Transverse colon (tissue), 4 donors: ENCODE data around the gene MEMO1. TPM values are rescaled to one million over a fixed set of nuclear protein-coding genes. Genes with fewer than 3 reads are reported as not detected.

Experiments
- DNase-seq: peaks from one replicate; pipeline ENCODE4 v3.0.0-alpha.2; 2019
- H3K27ac ChIP-seq, 4 donors: fragments of 200-600 bp; sonication (generic); 2 replicates each; pipeline ENCODE4 v1.5.1; 2016 to 2018; ENCODE audit warnings: inconsistent platforms in 4 of 4
- H3K27me3 ChIP-seq: fragments of 200-600 bp; sonication (generic); 2 replicates; pipeline ENCODE4 v1.5.1; 2017; ENCODE audit warnings: inconsistent platforms
- H3K36me3 ChIP-seq, 4 donors: fragments of 200-600 bp; sonication (generic); 2 replicates each; pipeline ENCODE4 v1.5.1; 2017 to 2019; ENCODE audit warnings: inconsistent platforms in 4 of 4
- H3K4me1 ChIP-seq, 4 donors: fragments of 200-600 bp; sonication (generic); 2 replicates each; pipeline ENCODE4 v1.5.1; 2017 to 2020; ENCODE audit warnings: inconsistent platforms in 4 of 4
- H3K4me3 ChIP-seq, 4 donors: fragments of 200-600 bp; sonication (generic); 1 replicate in 1 of 4; 2 replicates in 3 of 4; pipeline versions ENCODE4 v1.5.1 to v1.6.1; 2017 to 2019; ENCODE audit warnings: inconsistent platforms in 4 of 4
- H3K9me3 ChIP-seq, 2 donors: fragments of 200-600 bp; sonication (generic); 2 replicates each; pipeline ENCODE4 v1.5.1; 2017 to 2019; ENCODE audit warnings: inconsistent platforms in 2 of 2
- CTCF ChIP-seq, 5 experiments: fragments of 200-600 bp in 3 of 5; fragments of 450-650 bp in 2 of 5; sonication (generic) in 3 of 5; IDR thresholded peaks; 1 replicate in 2 of 5; 2 replicates in 3 of 5; pipeline ENCODE4 v1.5.1; 2016 to 2017; ENCODE audit warnings: antibody characterized with exemption in 5 of 5, inconsistent platforms in 3 of 5, mild to moderate bottlenecking in 2 of 5, moderate library complexity in 1 of 5
- EP300 ChIP-seq: sonication (generic); formaldehyde crosslinking; IDR thresholded peaks from one replicate; pipeline ENCODE4 v1.6.1; 2017; ENCODE audit warnings: antibody characterized with exemption, low read depth
- POLR2A ChIP-seq: fragments of 450-650 bp; IDR thresholded peaks from one replicate; pipeline ENCODE4 v1.6.1; 2016; ENCODE audit warnings: antibody characterized with exemption, mild to moderate bottlenecking, moderate library complexity
- POLR2AphosphoS5 ChIP-seq, 3 donors: sonication (generic); formaldehyde crosslinking; IDR thresholded peaks; one replicate each; pipeline ENCODE4 v1.6.1; 2016; ENCODE audit warnings: antibody characterized with exemption in 3 of 3
- whole genome bisulfite sequencing, 2 donors: methylation state at CpG; one replicate each; pipeline ENCODE4 v1.1.5; 2018; ENCODE audit warnings: low coverage in 1 of 2; 5-methylcytosine and 5-hydroxymethylcytosine counted together
- in situ Hi-C, 4 donors: fragments of 200-750 bp; cut with MboI; loops; one replicate each; pipeline versions ENCODE4 v1.15.0 to v1.15.1; 2017; ENCODE audit warnings: low sequenced_read_pairs in 3 of 4, low pct_ligation_motif_present in 1 of 4, low pct_unique_long_range_greater_than_20kb in 1 of 4
- intact Hi-C: fragments of 100-400 bp; cut with DNase I; formaldehyde crosslinking; loops from one replicate; pipeline ENCODE4 v1.15.1; 2023; ENCODE audit warnings: low total_unique reads
- total RNA-seq, 4 donors: library from RNA; depleted of rRNA; stranded (reverse); fragments of >200 nt; gene quantifications; one replicate each; pipeline ENCODE4 v1.1.0, GENCODE V29; 2016

The MEMO1 gene
- total RNA-seq, 4 donors from 2014 or later: 7.5 to 25.1 (median 17.0) TPM

GRCh38 chr2:31937741-31938140, 73.1 kb downstream of the MEMO1 start:
- no peak for DNase-seq
- intact Hi-C loops: no loop called here
- no peak overlapping the region for H3K4me3 ChIP-seq

GRCh38 chr2:31935370-31935769, 75.4 kb downstream of the MEMO1 start:
- no peak for DNase-seq
- Histone ChIP-seq H3K27me3 (no peaks in the 10 kb centered on the region), H3K4me3 (no peak overlapping the region), H3K9me3 (no peaks in the 10 kb centered on the region), H3K36me3 (peaks cover 0 to 4% (median 0%) of the 10 kb centered on the region in 4 donors), H3K4me1 (no peaks in the 10 kb centered on the region), H3K27ac (no peak overlapping the region)
- TF ChIP-seq POLR2A: no peak
- no peak for TF ChIP-seq POLR2AphosphoS5 (IDR thresholded peaks at IDR 0.05)
- no peak for TF ChIP-seq EP300
- no peak for TF ChIP-seq CTCF (IDR thresholded peaks at IDR 0.05)
- intact Hi-C loops: no loop called here
- 67 to 86% methylated on average over 4 of the region's 4 CpGs for WGBS, 2 donors
- in situ Hi-C loops: no loop called here

More at GRCh38 chr2:31937741-31938140, 73.1 kb downstream of the MEMO1 start:
- in situ Hi-C loops: no loop called here
- Histone ChIP-seq H3K9me3 (no peaks in the 10 kb centered on the region), H3K36me3 (peaks cover 0 to 5% (median 0%) of the 10 kb centered on the region in 4 donors), H3K27ac (no peak overlapping the region), H3K4me1 (no peaks in the 10 kb centered on the region), H3K27me3 (no peaks in the 10 kb centered on the region)
- WGBS, 2 donors: 98 to 100% methylated on average over 3 of the region's 3 CpGs
- TF ChIP-seq POLR2A: no peak
- no peak for TF ChIP-seq POLR2AphosphoS5 (IDR thresholded peaks at IDR 0.05)
- no peak for TF ChIP-seq EP300
- no peak for TF ChIP-seq CTCF (IDR thresholded peaks at IDR 0.05)

- no peaks in the 10 kb centered on the region for H3K27me3 ChIP-seq
- peaks cover 0 to 4% (median 0%) of the 10 kb centered on the region in 4 donors for H3K36me3 ChIP-seq
- DNase-seq: no peak
- intact Hi-C loops: no loop called here
- TF ChIP-seq POLR2A (no peak), CTCF (IDR thresholded peaks at IDR 0.05) (no peak), EP300 (no peak), POLR2AphosphoS5 (IDR thresholded peaks at IDR 0.05) (no peak)
- in situ Hi-C loops: no loop called here
- H3K9me3 ChIP-seq: no peaks in the 10 kb centered on the region
- WGBS, 2 donors: 98 to 100% methylated on average over 3 to 4 of the region's 4 CpGs
- H3K27ac ChIP-seq: no peak overlapping the region
- no peaks in the 10 kb centered on the region for H3K4me1 ChIP-seq
- H3K4me3 ChIP-seq: no peak overlapping the region
Measured at GRCh38 chr2:31933066-31933465, 77.7 kb downstream of the MEMO1 start.

- WGBS, 2 donors: 82 to 85% methylated on average over 5 of the region's 5 CpGs
- peaks cover 0 to 4% (median 0%) of the 10 kb centered on the region in 4 donors for H3K36me3 ChIP-seq
- in situ Hi-C loops (no loop called here), intact Hi-C loops (no loop called here)
- no peak overlapping the region for H3K27ac ChIP-seq
- no peak for TF ChIP-seq CTCF (IDR thresholded peaks at IDR 0.05)
- TF ChIP-seq POLR2AphosphoS5 (IDR thresholded peaks at IDR 0.05): no peak
- TF ChIP-seq EP300: no peak
- no peak for TF ChIP-seq POLR2A
- no peak for DNase-seq
- no peaks in the 10 kb centered on the region for H3K4me1 ChIP-seq
- H3K4me3 ChIP-seq: no peak overlapping the region
- no peaks in the 10 kb centered on the region for H3K9me3 ChIP-seq
- no peaks in the 10 kb centered on the region for H3K27me3 ChIP-seq
Measured at GRCh38 chr2:31932589-31932988, 78.2 kb downstream of the MEMO1 start.
